Right cardiac atrium (tissue), 5 donors: ENCODE results near the gene AZI2. TPM values are rescaled to one million over a fixed set of nuclear protein-coding genes. Genes with fewer than 3 reads are reported as not detected.
A peak's percentile ranks its signal among the peaks of the same experiment; 100 is the strongest.

Experiments used
- ATAC-seq, 2 donors: fragments of 200-7000 bp; cut with Tn5 transposase; one replicate each; pipeline versions ENCODE4 v1.8.0 to v1.9.1; 2020; ENCODE audit warnings: moderate library complexity in 2 of 2, mild to moderate bottlenecking in 1 of 2
- DNase-seq, 3 donors: peaks; one replicate each; pipeline ENCODE4 v3.0.0-alpha.2; 2020
- H3K27ac ChIP-seq: one replicate; pipeline ENCODE4 v1.5.1; 2013; ENCODE audit warnings: mild to moderate bottlenecking, low read length, control low read depth, moderate library complexity
- H3K27me3 ChIP-seq: one replicate; pipeline ENCODE4 v1.6.1; 2013; ENCODE audit not compliant: control insufficient read depth, insufficient read depth
- H3K4me1 ChIP-seq: one replicate; pipeline ENCODE4 v1.6.1; 2013; ENCODE audit warnings: low read length; ENCODE audit not compliant: control insufficient read depth, insufficient read depth
- H3K4me3 ChIP-seq: one replicate; pipeline ENCODE4 v1.5.1; 2013; ENCODE audit warnings: low read length, control low read depth
- H3K9me3 ChIP-seq: one replicate; pipeline ENCODE4 v1.6.1; 2013; ENCODE audit warnings: low read length; ENCODE audit not compliant: control insufficient read depth
- WGBS: extraction: QIAGEN DNeasy Blood & Tissue Kit; methylation state at CpG from one replicate; pipeline ENCODE4 v1.1.7; 2013; 5-methylcytosine and 5-hydroxymethylcytosine counted together
- intact Hi-C, 4 donors: fragments of 100-400 bp; cut with DNase I; formaldehyde crosslinking; loops; one replicate each; pipeline versions ENCODE4 v1.11.0 to v1.14.0; 2022 to 2023
- polyA plus RNA-seq: library from polyadenylated mRNA; stranded (reverse); fragments of 200-250 nt; gene quantifications from one replicate; pipeline ENCODE4 v1.2.3, GENCODE V29; 2013
- total RNA-seq, 4 donors: library from RNA; stranded (reverse); fragmentation: NEBNext Ultra II Directional; extraction: Animal tissue kit (Norgen Biotek cat#: 25700); gene quantifications; one replicate each; pipeline ENCODE4 v1.2.1, GENCODE V29; 2021
- donor health status: healthy with polysubstance abuse.
- donor health status: DM: no; HTN: yes; CAD: no.
- donor health status: DM: no; HTN: no; CAD: no.
- donor health status: DM: no; HTN: yes; CAD: no; lungs with severe emphysema.
- donor health status: DM: yes; HTN: yes; CAD: no.

The AZI2 gene
- total and polyA plus RNA-seq, 5 donors: 21.0 to 53.0 (median 42.5) TPM

DNA sequence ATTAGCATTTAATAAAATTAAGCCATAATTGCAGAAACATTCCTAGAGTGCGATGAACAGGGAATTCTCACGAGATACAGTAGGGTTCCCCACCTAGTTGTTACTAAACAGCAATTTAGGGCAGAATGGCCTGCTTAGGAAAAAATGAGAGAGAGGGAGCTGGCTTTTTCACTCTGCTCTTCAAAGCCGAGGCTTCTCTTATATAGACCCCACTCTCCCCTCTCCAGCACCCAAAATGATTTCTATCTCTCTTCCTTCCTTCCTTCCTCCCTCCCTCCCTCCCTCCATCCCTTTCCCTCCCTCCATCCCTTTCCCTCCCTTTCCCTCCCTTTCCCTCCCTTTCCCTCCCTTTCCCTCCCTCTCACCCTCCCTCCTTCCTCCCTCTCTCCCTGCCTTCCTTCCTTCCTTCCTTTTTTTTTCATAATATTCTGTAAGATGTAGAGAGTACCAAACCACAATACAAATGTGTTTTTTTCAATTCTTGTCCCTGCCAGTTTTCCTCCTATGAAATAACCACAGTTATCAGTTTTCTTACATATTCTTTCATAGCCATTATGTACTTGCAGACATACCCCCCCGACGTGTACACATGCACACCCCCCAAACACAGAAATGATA, 48.2 kb downstream of the AZI2 start:
- Histone ChIP-seq H3K4me1 (no peaks in the 10 kb centered on the region), H3K4me3 (no peak overlapping the region), H3K9me3 (no peaks in the 10 kb centered on the region), H3K27me3 (no peaks in the 10 kb centered on the region), H3K27ac (no peak overlapping the region)
- intact Hi-C loops: no loop called here
- no peak for ATAC-seq
- 85% methylated on average over 5 of the region's 5 CpGs for WGBS
- DNase-seq: no peak

DNA sequence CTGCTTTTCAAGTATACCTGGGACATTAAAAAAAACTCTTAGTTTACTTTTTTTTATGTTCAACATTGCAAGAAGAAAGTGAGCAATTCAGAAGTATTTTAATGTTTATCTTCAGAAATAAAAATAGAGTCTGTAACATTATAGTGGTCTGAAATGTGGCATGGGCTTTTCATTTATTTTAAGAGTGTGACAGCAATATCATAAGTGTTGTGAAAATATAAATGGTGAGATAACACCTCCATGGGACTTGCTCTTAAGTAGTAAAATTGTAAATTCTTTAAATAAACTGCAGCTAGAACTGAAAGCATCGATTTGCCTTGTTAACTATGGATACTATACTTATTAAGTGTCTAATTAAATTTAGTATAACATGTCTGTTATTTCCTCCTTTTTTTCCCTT, 48.9 kb downstream of the AZI2 start:
- no peak for ATAC-seq
- DNase-seq: no peak
- Histone ChIP-seq H3K4me1 (no peaks in the 10 kb centered on the region), H3K9me3 (no peaks in the 10 kb centered on the region), H3K27ac (no peak overlapping the region), H3K27me3 (no peaks in the 10 kb centered on the region), H3K4me3 (no peak overlapping the region)
- intact Hi-C loops: no loop called here
- WGBS: 76% methylated on average over 1 of the region's 1 CpG

DNA sequence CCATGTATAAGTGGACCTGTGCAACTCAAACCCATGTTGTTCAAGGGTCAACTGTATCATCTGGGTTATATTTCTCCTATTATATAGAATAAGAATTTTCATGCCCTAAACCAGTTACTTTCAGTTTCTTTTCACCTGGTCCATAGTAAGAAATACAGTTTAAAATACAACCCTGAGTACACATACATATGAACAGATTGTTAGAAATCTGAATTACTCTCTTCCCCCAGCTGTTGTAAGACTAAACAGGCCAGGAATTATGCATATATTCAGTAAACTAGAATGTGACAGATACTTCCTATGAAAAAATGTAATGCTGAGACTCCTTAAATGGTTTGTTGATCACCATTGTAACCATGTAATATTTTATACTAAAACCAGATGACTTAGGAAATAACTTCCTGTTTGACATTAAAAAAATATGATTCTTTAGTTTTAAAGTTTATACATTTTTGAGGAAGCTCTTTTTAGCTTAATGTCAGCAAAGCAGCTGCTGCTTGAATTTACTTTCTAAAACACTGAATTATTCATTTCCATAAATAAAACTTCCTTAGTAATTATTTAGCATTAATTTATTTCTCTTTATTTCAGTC, 52.6 kb downstream of the AZI2 start:
- H3K9me3 ChIP-seq: no peaks in the 10 kb centered on the region
- H3K4me1 ChIP-seq: no peaks in the 10 kb centered on the region
- H3K27me3 ChIP-seq: no peaks in the 10 kb centered on the region
- ATAC-seq: no peak
- H3K4me3 ChIP-seq: peak overlapping the region; percentile 54
- no peak overlapping the region for H3K27ac ChIP-seq
- DNase-seq: no peak
- intact Hi-C loops: no loop called here

DNA sequence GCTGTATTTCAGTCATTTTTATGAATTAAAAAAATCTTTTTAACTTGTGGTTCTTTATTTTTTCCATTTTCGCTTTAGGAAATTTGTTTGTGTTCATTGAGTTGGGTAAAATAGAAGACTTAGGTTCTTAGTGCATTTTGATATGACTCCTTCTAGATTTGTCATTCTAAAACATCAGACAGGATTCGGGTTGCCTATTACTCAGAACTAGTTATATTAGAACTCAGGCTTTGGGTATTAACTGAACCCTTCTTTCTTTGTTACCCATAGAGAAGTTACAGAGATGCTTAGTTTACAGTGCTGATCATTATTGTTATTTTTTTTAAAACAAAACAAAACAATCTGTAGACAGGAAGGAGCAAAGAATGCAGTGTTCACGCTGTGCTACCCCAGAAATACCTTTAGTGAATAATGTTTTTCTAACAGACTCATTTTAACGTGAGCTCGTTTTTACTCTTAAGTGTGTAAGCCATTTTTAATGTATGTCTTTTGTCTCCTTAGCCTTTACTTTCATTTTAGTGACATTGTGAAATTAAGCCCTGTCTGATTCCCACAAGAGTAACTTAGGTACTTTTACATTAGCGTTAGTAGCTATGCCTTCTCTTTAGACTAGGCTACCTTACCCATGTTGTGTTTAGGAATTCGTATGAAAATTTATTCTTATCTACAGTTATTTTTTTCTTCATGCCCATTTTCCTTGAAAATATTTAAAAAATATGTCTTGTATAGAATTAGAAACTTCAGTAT, 53.8 kb downstream of the AZI2 start:
- ATAC-seq: no peak
- Histone ChIP-seq H3K9me3 (no peaks in the 10 kb centered on the region), H3K27me3 (no peaks in the 10 kb centered on the region), H3K27ac (no peak overlapping the region), H3K4me1 (no peaks in the 10 kb centered on the region), H3K4me3 (peak overlapping the region; percentile 54)
- no peak for DNase-seq
- intact Hi-C loops: no loop called here
- 80% methylated on average over 7 of the region's 7 CpGs for WGBS

DNA sequence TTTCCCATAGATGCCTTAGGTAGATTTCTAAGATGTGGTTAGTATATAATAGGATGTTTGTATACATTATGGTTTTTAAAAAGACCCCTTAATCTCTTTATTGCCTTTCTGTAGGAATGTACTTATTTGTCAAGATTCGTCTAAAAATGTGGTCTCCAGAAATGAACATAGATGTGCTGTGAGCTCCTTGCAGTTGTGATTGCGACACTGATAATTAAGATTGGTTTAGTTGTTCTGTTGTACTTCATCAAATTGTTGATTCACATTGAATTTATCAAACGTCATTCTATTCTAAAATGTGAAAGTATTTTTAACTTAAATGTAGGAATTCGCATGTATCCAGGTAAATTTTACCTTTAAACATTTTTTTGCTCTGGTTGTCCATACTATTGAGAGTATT, 56.0 kb downstream of the AZI2 start:
- H3K4me3 ChIP-seq: no peak overlapping the region
- no peak overlapping the region for H3K27ac ChIP-seq
- ATAC-seq: no peak
- DNase-seq: no peak
- no peaks in the 10 kb centered on the region for H3K9me3 ChIP-seq
- no peaks in the 10 kb centered on the region for H3K27me3 ChIP-seq
- WGBS: 89% methylated on average over 4 of the region's 4 CpGs
- intact Hi-C loops: no loop called here
- H3K4me1 ChIP-seq: no peaks in the 10 kb centered on the region

DNA sequence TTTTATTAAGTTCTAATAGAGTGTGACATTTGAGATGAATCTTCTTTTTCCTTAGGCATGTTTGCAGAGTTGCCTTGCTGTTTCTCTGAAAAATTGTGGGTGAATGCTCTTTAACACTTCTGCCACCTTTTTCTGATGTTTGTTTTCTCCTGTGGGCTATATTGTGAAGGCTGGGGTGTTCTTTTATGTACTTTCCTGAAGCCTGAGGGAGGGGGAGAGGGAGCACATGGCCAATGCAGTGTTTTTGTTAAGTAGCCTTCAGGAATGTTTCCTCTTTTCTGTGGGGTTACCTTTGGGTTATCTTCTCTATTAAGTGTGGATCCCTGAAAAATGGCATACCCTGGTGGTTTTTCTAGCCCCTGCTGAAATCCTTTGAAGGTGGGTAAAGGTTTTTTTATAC, 57.0 kb downstream of the AZI2 start:
- no peak overlapping the region for H3K4me3 ChIP-seq
- H3K9me3 ChIP-seq: no peaks in the 10 kb centered on the region
- intact Hi-C loops: no loop called here
- H3K27me3 ChIP-seq: no peaks in the 10 kb centered on the region
- no peak for DNase-seq
- no peaks in the 10 kb centered on the region for H3K4me1 ChIP-seq
- H3K27ac ChIP-seq: no peak overlapping the region
- ATAC-seq: no peak

DNA sequence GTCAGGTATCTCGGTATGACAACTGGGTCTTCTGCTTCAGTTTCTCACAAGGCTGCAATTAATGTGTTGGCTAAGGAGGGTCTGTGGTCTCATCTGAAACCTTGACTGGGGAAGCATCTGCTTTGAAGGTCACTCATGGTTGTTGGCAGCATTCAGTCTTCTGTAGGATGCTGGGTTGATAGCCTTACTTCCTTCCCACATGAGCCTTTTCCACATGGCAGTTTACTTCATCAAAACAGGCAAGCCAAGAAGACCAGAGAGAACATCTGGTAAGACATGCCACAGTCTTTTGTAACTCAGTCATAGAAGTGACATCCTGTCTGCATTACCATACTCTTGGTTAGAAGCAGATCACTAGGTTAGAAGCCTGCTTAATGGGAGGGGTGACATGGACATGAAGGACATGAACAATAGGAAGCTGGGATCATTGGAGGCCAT, 57.7 kb downstream of the AZI2 start:
- H3K9me3 ChIP-seq: no peaks in the 10 kb centered on the region
- ATAC-seq: no peak
- 94% methylated on average over 1 of the region's 1 CpG for WGBS
- intact Hi-C loops: no loop called here
- H3K27ac ChIP-seq: no peak overlapping the region
- no peaks in the 10 kb centered on the region for H3K27me3 ChIP-seq
- H3K4me3 ChIP-seq: no peak overlapping the region
- no peak for DNase-seq
- no peaks in the 10 kb centered on the region for H3K4me1 ChIP-seq

DNA sequence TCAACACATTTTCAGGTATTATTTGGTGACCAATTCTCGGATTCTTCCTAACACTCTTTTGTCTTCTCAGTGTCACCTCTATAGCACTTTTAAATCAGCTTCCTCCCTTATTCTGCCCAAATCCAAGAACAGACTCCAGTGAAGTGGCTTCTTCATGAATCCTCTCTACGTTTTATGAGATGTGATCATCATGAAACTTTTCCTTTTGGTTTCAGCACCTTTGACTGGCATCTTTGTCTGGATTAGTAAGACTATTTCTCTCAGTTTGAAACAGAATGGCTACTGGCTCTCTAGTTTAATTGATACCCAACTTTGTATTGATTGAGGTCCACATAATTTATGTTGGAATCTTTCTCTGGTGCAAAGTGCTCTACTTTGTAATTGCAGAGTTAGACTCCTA, 61.6 kb downstream of the AZI2 start:
- Histone ChIP-seq H3K4me1 (no peaks in the 10 kb centered on the region), H3K27me3 (no peaks in the 10 kb centered on the region), H3K27ac (no peak overlapping the region), H3K4me3 (no peak overlapping the region), H3K9me3 (no peaks in the 10 kb centered on the region)
- intact Hi-C loops: no loop called here
- no peak for DNase-seq
- no peak for ATAC-seq
- 76% methylated on average over 2 of the region's 2 CpGs for whole genome bisulfite sequencing

DNA sequence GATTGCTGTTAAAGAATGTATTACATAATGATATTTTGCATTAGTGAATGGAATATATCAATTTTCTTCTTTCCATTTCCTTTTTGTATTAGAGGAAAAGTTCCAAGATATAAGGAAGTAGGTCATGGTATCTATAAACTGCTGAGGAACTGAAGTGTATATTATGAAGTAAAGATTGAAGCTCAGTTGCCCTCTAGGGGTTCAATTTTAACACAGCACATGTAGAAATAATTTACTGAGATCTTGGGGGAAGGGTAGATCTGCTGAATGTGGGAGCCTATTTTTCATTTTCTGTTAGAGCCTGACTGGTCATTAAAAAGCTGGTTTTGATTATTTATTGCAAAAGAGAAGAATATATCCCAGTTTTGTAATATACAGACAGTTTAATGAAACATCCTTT, 62.0 kb downstream of the AZI2 start:
- Histone ChIP-seq H3K27ac (no peak overlapping the region), H3K4me3 (no peak overlapping the region), H3K4me1 (no peaks in the 10 kb centered on the region), H3K27me3 (no peaks in the 10 kb centered on the region), H3K9me3 (no peaks in the 10 kb centered on the region)
- ATAC-seq: peak; percentile 68 to 83
- intact Hi-C loops: no loop called here
- DNase-seq: no peak

DNA sequence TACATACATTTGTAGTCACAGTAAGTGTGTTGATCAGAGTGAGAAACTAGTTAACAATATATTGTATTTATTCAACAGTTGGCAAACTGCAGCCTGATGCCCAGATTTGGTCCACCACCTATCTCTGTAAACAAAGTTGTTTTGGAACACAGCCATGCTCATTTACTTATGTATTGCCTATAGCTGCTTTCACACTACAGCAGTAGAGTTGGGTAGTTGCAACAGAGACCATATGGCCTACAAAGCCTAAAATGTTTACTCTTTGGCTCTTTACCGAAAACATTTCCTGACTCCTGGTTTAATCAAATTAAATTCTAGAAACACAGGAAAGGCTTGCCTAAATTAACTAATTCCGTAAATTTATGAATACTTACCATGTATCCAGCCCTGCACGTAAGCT, 67.8 kb downstream of the AZI2 start:
- ATAC-seq (no peak), DNase-seq (no peak)
- intact Hi-C loops: no loop called here
- no peaks in the 10 kb centered on the region for H3K9me3 ChIP-seq
- H3K27ac ChIP-seq: no peak overlapping the region
- peaks cover 1% of the 10 kb centered on the region for H3K4me1 ChIP-seq
- H3K27me3 ChIP-seq: no peaks in the 10 kb centered on the region
- no peak overlapping the region for H3K4me3 ChIP-seq
- WGBS: 95% methylated on average over 3 of the region's 3 CpGs

DNA sequence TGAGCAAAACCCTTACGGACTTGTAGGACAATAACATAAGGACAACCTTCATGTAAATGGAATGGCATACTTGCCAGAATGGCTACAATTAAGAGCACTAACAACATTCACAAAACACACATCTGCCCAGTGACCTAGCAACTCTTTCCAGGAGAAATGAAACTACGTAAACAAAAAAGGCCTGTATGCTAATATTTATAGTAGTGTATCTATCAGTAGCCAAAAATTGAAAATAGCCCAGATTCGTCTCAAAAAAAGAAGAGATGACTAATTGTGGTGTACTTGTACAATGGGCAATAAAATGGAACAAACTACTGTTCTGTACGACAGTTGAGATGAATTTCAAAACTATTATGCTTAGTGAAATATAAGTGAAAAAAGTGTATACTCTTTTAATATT, 68.9 kb downstream of the AZI2 start:
- Histone ChIP-seq H3K9me3 (no peaks in the 10 kb centered on the region), H3K27me3 (no peaks in the 10 kb centered on the region), H3K27ac (no peak overlapping the region), H3K4me3 (no peak overlapping the region), H3K4me1 (peaks cover 1% of the 10 kb centered on the region)
- no peak for DNase-seq
- intact Hi-C loops: no loop called here
- ATAC-seq: no peak
- WGBS: 68% methylated on average over 4 of the region's 4 CpGs
